GM18951 (cell line): ENCODE results near the gene DBR1.

Experiments used
- POLR2A ChIP-seq: IDR thresholded peaks from 4 replicates; pipeline ENCODE4 v1.6.1; 2011; ENCODE audit warnings: mild to moderate bottlenecking; ENCODE audit not compliant: insufficient read length, insufficient read depth; ENCODE audit errors: extremely low read depth
- in situ Hi-C: fragments of 300-500 bp; cut with MboI; formaldehyde crosslinking; loops from one replicate; pipeline ENCODE4 v1.12.0; 2022; ENCODE audit warnings: low sequenced_read_pairs, mixed read lengths, inconsistent platforms; ENCODE audit not compliant: unreplicated experiment

DBR1 gene, protein sequence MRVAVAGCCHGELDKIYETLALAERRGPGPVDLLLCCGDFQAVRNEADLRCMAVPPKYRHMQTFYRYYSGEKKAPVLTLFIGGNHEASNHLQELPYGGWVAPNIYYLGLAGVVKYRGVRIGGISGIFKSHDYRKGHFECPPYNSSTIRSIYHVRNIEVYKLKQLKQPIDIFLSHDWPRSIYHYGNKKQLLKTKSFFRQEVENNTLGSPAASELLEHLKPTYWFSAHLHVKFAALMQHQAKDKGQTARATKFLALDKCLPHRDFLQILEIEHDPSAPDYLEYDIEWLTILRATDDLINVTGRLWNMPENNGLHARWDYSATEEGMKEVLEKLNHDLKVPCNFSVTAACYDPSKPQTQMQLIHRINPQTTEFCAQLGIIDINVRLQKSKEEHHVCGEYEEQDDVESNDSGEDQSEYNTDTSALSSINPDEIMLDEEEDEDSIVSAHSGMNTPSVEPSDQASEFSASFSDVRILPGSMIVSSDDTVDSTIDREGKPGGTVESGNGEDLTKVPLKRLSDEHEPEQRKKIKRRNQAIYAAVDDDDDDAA

DNA sequence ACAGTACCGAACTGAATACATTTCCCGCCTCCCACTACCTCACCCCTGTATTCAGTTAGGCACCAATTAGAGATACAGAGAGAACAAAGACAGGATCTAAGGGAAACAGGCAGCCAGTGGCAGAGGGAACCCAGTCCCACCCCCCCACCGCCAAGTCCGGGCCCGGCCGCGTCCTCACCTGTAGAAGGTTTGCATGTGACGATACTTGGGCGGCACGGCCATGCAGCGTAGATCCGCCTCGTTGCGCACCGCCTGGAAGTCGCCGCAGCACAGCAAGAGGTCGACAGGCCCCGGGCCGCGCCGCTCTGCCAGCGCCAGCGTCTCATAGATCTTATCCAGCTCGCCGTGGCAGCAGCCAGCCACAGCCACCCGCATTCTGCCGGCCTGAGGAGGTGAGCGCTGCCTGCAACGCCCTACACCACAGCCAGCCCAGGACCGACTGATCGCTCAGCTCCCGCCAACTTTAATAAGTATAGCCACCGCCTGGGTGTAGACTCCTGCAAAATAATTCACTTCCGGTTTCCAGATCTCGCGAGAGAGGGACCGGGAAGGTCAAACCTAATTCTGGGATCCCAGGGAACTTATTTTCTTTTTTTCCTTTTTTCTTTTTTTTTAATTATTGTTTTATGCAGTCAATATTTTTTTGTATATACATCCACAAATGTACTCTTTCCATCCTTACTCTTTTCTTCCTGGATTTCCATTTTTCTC, at the start of gene DBR1:
DBR1 (minus strand) TSS at position 501 of the 711 bp plus-strand sequence; CDS start at position 375, 126 bp downstream.
- in situ Hi-C loops = loop anchor here (10.0 kb wide), 1 partner anchor 750 kb away; no protein-coding TSS in a partner anchor
- peak; percentile 96 for TF ChIP-seq POLR2A

- no peak for TF ChIP-seq POLR2A
- in situ Hi-C loops = no loop called here
Observed at GRCh38 chr3:138222942-138223287, 48.2 kb upstream of the DBR1 start.

DNA sequence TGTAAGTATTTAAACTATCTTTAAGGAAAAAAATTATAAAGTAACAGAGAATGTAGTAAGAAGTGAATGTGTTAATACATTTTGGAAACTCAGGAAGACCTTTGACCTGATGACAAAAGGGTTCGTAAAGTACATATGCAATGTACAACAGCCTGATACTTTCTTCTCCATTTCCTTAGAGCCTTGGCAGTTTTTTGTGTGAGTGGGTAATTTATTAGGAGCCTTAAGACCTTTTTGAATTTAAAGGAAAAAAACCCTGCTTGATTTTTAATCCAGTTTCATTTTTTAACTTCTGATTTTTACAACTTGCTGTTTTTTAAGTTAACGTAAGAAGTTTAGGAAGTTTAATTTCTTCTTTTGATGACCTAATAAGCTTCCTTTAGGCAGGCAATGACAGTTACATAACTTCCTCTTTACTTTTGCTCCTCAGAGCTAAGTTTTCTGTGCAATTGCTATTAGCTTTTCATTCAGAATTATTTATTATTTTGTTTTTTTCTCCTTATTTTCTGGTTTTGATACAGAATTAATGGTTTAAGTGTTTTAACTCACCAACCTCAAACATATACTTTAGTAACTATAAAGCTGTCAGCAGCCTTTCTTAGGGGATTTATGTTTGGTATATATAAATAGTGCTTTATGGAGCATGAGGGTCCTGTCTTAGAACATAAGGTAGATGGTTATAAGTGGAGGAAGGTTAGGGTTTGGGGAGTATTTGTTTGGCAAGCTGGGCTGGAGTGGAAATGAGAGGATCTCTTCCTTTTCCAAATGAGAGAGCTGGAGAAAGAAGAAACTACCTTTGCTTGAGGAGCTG, 47.6 kb upstream of the DBR1 start:
- TF ChIP-seq POLR2A = no peak
- in situ Hi-C loops = no loop called here

- no peak for TF ChIP-seq POLR2A
- in situ Hi-C loops = no loop called here
Observed at GRCh38 chr3:138220788-138221187, 46.1 kb upstream of the DBR1 start.

- in situ Hi-C loops = no loop called here
- TF ChIP-seq POLR2A = no peak
Observed at GRCh38 chr3:138220242-138220641, 45.5 kb upstream of the DBR1 start.

GRCh38 chr3:138219255-138219654, 44.5 kb upstream of the DBR1 start:
- no peak for TF ChIP-seq POLR2A
- in situ Hi-C loops = no loop called here

GRCh38 chr3:138213398-138214085, 38.8 kb upstream of the DBR1 start:
- in situ Hi-C loops = no loop called here
- no peak for TF ChIP-seq POLR2A

- TF ChIP-seq POLR2A = no peak
- in situ Hi-C loops = no loop called here
Observed at GRCh38 chr3:138210528-138210927, 35.8 kb upstream of the DBR1 start.

- in situ Hi-C loops = no loop called here
Observed at GRCh38 chr3:138206196-138206595, 31.5 kb upstream of the DBR1 start.

GRCh38 chr3:138205527-138205926, 30.8 kb upstream of the DBR1 start:
- no peak for TF ChIP-seq POLR2A
- in situ Hi-C loops = no loop called here

More at GRCh38 chr3:138206196-138206595, 31.5 kb upstream of the DBR1 start:
- no peak for TF ChIP-seq POLR2A

DNA sequence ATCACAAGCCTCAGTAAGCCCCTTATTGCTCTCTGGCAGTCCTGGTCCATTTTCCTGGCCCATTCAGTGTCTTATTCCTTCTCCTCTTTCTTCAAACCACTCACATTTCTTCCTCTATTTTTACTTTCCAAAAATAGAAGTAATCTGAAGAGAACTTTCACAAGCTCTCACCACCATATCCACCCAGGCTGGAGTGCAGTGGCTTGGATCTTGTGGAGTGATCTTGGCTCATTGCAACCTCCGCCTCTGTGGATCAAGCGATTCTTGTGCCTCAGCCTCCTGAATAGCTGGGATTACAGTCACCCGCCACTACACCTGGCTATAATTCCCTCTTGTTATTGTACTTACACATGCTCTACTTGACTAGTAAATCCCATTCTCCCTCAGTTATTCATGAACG, 29.2 kb upstream of the DBR1 start:
- in situ Hi-C loops = no loop called here
- TF ChIP-seq POLR2A = no peak

DNA sequence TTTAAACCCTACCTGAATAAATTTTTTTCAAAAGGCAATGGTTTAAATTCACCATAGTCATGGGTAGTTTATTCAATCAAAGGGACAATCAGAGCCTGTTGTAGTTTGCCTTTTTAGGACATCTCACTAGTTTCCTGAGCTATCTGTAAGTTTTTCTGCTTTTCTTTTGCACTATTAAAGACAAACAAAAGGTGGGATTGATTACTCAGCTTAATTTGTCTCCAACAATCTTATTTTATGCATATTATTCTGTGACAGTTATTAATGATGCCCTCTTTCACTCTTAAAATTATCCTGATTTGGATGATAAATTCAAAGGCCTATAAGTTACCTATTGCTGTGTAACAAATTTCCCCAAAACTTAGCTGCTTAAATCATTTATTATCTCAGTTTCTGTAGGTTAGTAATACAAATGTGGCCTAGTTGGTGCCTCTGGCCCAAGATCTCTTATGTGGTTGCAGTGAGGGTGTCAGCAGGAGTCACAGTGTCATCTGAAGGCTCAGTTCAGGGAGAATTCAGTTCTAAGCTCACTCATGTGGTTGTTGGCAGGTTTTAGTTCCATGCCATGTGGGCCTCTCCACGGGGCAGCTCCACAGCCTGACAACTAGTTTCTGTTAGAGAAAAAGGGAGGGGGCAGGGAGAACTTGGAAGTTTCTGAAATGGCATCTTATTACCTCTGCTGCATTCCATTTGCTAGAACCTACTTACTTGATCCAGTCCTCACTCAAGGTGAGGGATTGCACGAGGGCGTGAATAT, 28.4 kb upstream of the DBR1 start:
- TF ChIP-seq POLR2A = no peak
- in situ Hi-C loops = no loop called here
